Glomerular visceral epithelial cell (primary cell): Measurements from ENCODE around the gene VAV2.

Experiments used
- DNase-seq: peaks from one replicate; pipeline ENCODE4 v3.0.0-alpha.2; 2016; ENCODE audit errors: extremely low spot score

Gene VAV2

DNA sequence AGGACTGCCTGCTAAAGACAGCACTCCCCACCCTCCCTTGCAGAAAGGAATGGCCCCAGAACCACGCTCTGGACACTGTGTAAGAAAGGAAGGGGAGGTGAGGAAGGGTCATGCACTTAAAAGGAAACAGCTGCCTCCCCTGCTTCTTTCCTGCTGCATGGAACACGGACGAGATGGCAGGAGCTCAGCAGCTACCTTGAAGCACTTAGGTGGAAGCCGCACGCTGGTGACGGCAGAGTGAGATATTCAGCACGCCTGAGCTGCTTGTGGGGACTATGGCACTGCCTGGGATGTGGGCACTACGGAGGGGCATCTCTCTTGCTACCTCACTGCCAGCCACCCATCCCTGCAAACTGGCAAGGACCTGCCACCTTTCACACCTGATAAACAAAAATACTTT, 101.5 kb downstream of the VAV2 start:
- no peak for DNase-seq

DNA sequence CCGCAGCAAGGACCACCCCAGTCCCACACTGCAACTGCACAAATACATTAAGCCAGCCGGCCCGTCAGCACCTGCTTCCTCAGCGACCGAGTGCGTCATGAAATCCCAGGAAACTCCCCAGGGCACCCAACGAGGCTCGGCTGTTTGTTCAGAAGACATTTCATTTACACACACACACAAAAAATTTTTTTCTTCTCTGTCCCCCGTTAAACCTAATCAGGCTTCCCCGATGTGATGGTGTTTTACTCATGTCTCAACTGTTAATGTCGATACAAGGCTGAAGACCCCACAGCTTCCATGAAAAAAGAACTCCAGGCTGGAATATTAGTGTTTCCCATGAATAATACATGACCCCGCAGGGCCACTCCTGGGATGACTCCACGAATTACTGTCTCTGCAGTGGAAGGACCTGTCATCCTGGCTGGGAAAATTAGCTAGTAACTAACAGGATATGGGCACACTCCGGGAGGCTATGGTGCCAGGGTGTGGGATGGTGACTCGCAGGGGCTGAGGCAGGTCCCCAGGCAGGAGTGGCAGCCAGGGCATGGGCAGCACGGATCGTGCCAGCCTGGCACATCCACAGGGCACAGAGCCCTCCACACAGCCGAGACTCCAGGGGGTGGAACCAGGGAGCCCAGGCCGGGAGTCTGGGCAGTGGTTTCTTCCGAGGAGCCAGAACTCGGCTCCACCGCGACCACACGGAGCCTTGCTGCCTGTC, 102.4 kb downstream of the VAV2 start:
- peak; percentile 52 for DNase-seq

DNA sequence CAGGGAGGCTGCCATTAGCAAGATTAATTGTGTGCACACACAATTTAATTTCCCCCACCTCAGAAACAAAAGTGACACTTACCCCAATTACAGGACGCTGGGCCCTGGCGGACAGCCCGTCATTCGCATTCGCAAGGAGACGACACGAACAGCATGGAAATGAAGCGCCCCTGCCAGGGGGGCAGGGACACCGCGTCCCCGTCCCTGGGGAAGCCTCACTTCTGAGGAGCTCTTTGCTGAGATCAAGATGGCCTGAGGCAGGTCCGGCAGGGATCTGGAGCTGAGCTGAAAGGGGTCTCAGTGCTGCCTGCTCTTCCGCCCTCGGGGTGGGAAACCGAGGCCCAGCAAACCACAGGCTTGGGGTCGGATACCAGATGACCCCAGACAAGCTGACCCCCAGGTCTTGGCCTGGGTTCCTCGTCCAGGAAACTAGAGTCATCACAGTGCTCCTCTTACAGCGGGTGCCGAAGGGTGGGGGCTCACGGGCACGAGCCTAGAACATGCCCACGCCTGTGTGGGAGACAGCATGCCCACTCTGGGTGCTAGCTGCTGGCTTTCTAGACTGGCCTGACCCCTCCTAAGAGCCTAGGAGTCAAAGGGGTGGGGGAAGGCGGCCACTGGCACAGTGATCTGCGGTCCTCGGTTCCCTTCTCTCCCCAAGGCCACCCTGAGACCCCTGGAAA, 103.2 kb downstream of the VAV2 start:
- DNase-seq, result no peak

DNA sequence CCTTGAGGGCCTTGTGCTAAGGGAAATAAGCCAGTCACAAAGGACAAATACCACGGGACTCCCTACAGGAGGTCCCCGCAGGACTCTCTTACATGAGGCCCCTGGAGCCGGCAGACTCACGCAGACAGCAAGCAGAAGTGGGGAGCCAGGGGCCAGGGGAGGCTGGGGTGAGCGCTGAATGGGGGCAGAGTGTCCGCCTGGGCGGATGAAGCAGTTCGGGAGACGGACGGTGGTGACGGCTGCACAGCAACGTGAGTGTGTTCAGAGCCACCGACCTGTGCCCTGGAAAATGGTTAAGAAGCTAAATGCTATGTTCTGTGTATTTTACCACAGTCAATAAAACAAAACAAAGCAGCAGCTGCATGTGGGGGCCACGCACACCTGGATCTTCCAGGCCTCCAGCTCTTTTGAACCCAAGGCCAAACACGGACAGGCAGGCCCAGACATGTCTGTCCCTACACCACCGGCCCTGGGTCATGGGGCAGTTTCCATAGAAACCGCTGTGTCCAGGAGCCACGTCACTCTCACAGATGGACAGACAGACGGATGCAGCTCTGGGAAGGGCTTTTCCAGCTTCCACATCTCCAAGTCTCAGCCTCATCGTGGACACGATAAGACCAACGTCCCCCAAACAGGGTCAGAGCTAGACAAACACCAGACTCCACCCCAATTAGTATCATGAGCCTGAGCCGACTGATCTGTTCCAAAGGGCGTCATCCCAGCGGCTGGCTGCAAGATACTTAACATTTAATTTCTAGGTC, 103.9 kb downstream of the VAV2 start:
- DNase-seq, result no peak

DNA sequence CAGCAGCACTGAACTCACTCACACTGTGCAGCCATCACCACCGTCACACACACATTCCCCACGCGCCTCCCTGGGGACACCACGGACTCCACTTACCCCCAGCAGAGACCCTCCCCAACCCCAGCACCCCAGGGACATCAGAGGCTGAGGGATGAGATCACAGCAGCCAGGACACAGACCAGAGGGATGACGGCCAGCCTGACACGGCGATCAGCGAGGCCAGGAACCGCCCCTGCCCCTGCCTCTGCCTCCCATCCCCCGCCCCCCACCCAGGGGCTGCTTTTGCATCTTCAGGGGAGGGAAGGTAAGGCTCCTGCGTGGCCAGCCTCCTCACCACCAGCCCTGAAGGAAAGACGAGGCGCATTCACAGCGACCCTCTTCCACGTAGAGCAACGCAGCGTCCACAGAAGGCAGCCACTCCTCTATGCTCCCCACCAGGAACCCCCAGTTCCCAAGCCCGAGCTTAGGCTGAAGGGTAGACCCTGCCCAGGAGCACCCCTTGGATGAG, 104.5 kb downstream of the VAV2 start:
- DNase-seq, result no peak

DNA sequence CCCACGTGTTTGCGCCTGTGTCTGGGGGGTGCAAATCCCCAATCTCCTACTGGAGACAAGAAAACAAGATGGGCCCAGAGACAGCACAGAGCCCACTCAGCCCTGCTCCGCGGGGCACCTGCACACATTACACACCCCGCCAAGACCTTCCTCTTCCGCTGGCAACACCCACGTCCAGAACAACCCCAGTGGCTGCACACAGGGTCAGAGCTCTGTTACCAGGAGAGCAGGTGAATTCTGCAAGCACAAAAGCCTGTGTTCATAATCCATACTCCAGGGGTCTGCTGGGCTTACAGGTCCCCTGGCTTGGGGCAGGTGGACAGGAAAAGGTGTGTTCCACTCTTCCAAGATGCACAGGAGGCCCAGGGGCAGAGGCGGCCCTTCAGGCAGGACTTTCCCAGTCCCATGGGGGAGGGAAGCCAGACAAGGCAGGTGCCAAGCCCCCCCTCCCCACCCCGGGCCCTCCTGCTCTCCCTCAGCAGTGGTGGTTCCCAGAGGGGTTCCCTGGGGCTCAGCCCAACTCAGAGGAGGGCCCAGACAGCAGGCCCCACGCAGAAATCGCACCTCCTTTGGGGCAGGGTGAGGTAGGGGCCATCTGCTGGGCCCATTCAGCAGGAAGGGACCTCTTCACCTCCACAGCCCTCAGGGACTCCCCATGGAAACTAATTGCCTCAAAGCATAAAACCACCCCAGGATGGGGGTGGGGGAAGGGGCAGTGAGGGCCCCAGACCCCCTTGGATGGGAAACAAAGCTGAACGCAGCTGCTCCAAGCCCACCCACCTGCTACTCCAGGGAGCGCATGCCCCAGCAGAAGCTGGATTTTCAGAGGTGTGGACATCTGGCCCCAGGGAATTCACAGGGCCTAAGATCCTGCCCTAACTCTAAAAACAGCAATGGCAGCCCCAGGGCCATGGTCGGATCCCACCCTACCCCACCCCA, 105.3 kb downstream of the VAV2 start:
- DNase-seq, result no peak

DNA sequence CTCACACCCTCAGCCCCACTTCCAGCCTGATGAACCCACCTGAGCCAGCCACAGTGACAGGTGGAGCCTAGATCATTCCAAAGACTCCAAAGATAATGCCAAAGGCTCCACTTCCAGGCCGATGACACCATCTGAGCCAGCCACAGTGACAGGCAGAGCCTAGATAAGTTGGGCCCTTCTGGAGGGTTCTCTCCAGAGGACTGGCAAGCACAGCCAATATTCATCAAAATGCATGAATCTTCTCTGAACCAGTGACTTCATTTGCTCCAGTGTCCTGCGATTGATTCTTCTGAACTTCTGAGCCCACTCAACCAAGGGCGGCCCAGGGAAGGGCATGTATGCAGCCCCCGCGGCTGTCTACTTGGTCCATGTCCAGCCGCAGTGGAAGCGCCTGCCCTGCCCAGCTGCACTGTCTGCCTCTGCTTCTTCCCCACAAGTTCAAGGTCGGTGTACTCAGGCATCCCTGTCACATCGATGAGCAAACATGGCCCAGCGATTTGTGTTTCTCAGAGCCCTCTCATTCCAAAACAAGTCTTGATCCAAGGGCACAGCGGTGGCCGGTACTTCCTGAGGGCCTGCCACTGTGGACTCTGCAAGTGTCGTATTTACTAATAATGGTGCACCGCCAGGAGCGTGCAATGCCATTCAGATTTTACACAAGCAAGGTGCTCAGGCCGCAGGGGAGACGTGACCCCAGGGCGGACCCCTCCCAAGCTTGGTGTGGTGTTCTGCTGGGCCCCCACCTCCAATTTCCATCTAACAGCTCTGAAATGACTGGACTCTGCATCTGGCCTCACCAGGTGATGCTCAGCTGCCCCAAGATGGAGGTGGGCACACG, 107.0 kb downstream of the VAV2 start:
- DNase-seq, result no peak

DNA sequence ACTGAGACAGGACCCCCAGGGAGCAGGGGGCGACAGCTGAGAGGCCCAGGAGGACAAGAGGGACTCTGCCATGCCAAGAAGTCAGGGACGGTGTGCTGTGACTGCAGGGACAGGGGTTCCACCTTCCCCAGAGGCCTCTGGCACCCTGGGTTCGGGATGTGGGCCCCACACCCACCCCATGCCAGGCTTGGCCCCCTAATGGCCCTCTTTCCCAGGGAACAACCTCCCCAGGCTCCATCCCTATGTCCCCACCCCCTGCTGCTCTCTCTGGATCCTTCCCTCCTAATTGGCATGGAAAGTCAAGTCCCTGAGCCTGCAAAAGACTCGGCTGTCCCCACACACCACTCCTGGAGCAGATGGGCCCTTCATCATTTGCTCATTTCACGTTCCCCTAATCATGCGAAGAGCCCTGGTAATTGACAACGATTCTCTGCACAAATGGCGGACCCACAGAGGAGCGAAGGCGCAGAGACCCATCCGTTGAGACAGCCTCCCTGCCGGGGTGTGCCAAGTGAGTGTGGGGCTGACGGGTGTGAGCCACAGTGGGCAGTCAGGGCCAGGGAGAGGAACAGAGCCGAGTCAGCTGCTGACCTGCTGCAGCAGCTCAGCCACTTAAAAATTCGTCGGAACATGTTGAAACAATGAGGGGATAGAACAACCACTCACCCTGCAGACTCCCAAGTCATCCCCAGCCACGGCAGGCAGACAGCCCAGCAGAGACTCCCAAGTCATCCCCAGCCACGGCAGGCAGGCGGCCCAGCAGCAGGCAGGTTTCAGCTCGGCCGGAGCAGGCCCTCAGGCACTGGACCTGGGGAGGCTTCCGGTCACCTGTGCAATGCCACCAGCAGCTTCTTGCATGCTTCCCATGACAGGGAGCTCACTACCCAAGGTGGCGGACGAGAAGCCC, 109.0 kb downstream of the VAV2 start:
- DNase-seq, result no peak

DNA sequence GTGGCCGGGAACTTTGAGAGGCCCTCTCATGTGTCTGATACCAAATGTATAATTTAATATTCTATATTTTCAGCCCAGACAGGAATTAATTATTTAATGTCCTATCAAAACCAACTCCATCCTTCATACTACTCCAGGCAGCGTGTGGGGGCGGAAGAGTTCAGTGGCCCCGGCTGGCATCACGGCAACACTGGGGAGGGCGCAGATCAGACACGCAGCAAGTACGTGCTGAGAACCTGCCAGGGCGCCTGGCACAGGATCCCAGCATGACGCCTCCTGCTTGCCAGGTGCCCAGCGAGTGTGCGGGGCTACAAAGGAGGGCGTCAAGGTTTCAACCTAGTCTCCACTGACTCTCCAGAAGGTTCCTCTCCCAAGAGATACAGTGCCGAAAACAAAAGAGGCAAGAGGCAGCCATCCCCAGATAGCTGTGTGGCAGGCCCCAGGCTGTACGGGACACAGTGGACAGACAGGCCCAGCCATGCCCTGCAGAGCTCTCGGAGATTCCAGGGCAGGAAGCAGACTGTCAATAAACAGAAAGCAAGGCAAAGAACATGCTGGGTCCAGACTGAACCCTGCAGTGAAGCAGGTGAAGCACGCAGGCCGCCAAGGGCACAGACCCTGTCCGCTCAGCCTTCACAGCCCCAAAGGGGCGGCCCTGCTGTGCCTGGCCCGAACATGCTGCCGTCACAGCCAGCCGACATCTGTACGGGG, 110.3 kb downstream of the VAV2 start:
- no peak for DNase-seq

DNA sequence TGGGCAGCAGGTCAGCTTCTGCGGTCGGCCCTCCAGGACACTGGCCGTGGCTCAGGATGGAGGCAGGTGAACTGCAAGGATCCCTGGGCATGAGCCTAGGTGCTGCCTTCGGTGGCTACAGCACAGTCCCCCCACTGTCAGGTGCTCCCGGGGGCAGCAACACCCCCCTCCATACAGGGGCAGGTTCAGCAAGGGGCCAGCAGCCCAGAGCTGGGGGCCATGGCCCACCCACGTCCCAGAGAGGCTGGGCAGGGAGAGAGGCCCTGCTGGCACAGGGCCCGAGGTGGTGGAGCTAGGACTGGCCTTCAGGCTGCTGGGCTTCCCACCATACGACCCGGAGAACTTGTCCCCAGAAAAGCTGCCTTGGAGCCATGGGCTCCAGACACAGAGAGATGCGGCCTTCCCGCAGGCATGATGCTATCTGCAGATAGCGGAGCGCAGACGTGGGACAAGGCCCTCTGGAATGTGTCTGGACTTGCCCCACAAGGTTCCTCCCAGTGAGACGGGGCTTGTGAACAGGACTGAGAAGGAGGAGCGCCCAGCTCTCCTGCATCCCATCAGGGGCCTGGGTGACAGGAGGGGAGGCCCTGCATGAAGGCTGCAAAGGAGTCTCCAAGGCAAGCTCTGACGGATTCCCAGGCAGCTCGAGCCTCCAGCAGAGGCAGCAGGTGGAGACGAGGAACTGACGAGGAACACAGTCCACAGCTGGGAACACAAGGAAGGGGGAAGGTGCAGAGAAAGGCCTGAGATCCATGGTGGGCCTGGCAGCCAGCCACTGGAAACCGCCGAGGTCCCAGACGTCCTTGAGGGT, 111.1 kb downstream of the VAV2 start:
- no peak for DNase-seq

DNA sequence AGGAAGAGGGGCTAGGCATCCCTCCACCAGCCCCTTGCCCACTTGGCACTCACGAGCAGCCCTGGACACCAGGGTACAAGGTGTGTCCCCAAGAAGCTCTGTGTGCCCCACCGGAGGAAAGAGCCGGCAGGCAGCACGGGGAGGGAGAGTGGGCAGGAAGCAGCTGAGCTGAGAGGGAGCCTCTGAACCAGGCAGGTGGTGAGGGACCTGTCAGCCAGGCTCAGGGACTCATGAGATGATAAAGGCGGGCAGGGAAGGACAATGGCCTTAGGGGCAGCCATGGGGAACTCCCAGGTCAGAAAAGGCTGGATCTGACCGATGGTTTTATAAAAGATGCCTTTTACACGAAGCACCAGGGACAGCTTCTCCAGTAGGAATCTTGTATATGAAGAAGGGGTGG, 112.0 kb downstream of the VAV2 start:
- no peak for DNase-seq

DNA sequence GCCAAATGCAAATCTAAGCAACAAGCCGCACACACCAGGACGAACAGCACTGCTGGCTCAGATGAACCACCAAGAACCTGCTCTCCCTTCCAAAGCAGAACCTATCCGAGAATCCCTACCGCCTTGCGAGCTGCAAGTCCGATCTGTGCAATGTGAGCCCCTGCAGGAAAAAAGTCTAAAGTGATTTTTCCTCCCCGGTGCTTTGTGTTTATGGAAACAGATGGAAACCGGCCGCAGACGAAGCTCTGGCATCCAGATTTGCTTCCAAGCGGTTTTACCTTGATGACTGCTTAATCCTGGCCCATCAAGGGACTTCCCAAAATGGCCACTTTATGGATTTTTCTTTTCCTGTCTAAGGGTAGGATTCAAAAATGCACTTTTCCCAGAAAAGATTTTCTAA, 112.5 kb downstream of the VAV2 start:
- no peak for DNase-seq

DNA sequence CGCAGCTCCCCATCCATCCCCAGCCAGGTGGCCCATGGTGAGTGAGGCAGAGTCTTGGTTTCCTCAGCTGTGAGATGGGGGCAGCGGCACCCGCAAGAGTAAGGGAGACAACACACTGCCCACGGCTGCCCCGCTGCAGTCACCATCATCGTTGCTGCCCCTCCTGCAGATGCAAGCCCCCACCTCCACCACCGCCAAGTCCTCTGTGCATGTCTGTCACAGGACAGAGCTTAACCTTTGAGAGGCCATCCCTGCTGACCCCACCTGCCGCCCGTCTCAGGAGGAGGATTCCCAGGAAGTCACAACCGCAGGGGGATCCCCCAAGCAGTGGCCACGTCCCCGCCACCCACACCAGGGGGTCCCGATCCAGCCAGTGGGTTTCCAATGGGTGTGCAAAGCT, 113.7 kb downstream of the VAV2 start:
- no peak for DNase-seq

DNA sequence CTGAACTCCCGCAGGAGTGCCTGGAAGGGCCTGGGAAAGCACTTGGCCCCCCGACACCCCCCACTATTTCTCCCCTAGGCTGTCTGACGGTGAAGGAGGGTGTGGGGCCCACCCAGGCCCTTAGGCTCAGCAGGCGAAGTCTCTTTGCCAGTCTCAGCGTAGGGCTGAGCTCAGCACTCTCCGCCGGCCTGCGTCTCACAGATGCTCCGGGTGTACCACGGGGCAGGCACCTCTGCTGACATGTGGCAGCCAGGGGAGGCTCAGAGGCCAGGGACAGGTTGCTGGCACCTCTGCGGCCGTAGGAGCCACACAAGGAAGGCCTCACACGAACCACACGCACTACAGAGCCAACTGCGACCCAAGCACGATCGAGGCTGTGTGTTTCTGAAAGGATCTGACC, 114.2 kb downstream of the VAV2 start:
- no peak for DNase-seq

DNA sequence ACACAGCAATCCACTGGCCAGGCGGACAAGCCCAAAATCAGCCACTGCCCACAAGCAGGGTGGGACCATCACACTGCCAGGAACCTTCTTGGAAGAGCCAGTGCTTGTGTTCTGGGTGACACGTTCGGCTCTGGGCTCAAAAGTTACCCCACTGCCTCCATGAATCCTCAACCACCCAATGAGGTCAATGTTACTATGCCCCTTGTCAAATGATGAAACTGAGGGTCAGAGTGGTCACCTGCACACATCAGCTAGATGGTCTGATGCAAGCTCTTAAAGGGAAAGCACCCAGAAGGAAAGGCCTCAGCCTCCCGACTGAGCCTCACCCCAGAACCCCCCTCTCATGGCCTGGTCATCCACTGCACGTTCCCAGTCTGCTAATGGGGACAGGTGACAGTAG, 114.8 kb downstream of the VAV2 start:
- no peak for DNase-seq

DNA sequence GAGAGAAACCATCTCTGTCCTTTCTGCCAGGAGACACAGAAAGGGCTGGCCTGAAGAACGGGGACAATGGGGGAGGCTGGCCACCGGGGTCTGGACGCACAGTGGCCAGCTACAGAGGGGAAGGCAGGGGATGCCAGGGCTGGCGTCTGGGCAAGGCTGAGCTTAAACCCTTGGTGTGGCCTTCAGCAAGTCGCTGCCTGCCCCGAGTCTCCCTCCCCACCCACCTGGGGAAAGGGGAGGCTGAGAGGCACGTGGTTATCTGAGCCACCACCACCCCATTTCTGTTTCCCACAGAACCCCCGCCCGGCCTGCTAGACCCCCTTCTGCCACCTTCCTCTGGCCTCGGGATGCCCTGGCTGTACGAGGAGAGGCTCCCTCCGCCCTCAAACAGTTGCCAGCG, 115.3 kb downstream of the VAV2 start:
- no peak for DNase-seq

DNA sequence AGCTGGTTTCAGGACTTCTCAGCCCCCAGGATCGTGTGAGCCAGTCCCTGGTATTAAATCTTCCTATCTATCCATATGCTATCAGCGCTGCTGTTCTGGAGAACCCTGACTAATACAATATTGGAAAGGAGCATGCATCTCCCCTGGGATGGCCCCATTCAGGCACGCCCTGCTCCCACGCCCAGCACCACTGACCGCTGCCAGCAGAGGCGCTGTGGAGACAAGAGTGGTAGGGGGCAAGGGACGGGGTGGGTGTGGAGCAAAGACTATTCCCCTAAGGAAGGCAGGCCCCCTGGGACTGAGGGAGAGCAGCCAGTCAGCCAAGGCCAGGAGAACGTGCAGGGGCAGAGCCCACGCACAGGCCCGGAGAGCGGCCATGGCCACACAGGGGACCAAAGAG, 116.0 kb downstream of the VAV2 start:
- DNase-seq, result no peak

DNA sequence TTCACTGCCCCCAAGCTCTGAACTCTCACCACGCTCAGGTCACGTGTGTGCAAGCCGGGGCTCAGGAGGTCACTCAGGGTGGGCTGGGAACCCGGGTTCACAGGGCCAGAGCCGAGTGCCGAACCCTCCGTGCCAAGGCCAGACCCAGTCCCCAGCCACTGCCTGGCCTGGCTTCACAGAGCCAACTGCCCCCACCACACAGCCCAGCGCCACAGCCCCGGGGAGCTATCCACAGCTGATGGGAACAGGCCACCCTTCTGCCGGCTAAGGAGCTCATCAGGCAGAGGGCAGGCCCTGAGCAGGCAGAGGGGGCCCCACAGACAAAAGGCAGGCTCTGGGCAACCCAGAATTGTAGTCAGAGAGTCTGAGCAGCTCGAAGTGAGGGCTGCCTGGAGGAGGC, 117.0 kb downstream of the VAV2 start:
- DNase-seq, result no peak
